Measurements from ENCODE around the gene HSD11B1.
A peak's percentile ranks its signal among the peaks of the same experiment; 100 is the strongest.
"Not testable (repeated sequence)": the region's sequence is repeated elsewhere in the genome, so short reads cannot be mapped to it uniquely, and the experiment has no call there.

Gene HSD11B1

GRCh38 chr1:209692296-209692695 lies 12.3 kb upstream of the HSD11B1 start:
- no peak for DNase-seq

- peak; percentile 23 for DNase-seq
Measured at GRCh38 chr1:209692745-209693504, 11.7 kb upstream of the HSD11B1 start.

GRCh38 chr1:209696673-209697072 lies 8.0 kb upstream of the HSD11B1 start:
- no peak for DNase-seq

- no peak for DNase-seq
Measured at GRCh38 chr1:209697126-209697525, 7.5 kb upstream of the HSD11B1 start.

GRCh38 chr1:209700686-209701085 lies 4.0 kb upstream of the HSD11B1 start:
- not testable (repeated sequence) for DNase-seq

GRCh38 chr1:209702832-209703231 lies 1.8 kb upstream of the HSD11B1 start:
- no peak for DNase-seq

- DNase-seq = no peak
Measured at GRCh38 chr1:209703834-209704504, 677 bp upstream of the HSD11B1 start.

- DNase-seq = no peak
Measured at GRCh38 chr1:209705033-209705598, 470 bp downstream of the HSD11B1 start.

GRCh38 chr1:209706622-209707021 lies 2.0 kb downstream of the HSD11B1 start:
- no peak for DNase-seq

GRCh38 chr1:209707308-209707707 lies 2.7 kb downstream of the HSD11B1 start:
- DNase-seq = no peak

GRCh38 chr1:209708297-209708696 lies 3.7 kb downstream of the HSD11B1 start:
- DNase-seq = no peak

GRCh38 chr1:209710093-209710492 lies 5.4 kb downstream of the HSD11B1 start:
- no peak for DNase-seq

- no peak for DNase-seq
Measured at GRCh38 chr1:209710847-209711246, 6.2 kb downstream of the HSD11B1 start.

- no peak for DNase-seq
Measured at GRCh38 chr1:209714338-209714737, 9.7 kb downstream of the HSD11B1 start.

- no peak for DNase-seq
Measured at GRCh38 chr1:209715314-209715713, 10.7 kb downstream of the HSD11B1 start.

GRCh38 chr1:209717818-209718217 lies 13.2 kb downstream of the HSD11B1 start:
- DNase-seq = no peak

GRCh38 chr1:209720326-209720725 lies 15.7 kb downstream of the HSD11B1 start:
- DNase-seq = no peak

- no peak for DNase-seq
Measured at GRCh38 chr1:209720826-209721225, 16.2 kb downstream of the HSD11B1 start.

GRCh38 chr1:209721323-209721722 lies 16.7 kb downstream of the HSD11B1 start:
- no peak for DNase-seq

GRCh38 chr1:209723265-209723664 lies 18.6 kb downstream of the HSD11B1 start:
- no peak for DNase-seq

GRCh38 chr1:209723756-209724693 lies 19.4 kb downstream of the HSD11B1 start:
- DNase-seq = no peak

GRCh38 chr1:209727286-209727685 lies 22.6 kb downstream of the HSD11B1 start:
- no peak for DNase-seq

- no peak for DNase-seq
Measured at GRCh38 chr1:209727785-209728184, 23.1 kb downstream of the HSD11B1 start.
